GM19193 (cell line): ENCODE measurements around the gene CADPS2.

Experiments used
- POLR2A ChIP-seq: IDR thresholded peaks from 4 replicates; pipeline ENCODE4 v1.6.1; 2011; ENCODE audit not compliant: insufficient read depth, insufficient read length; ENCODE audit errors: extremely low read depth

The CADPS2 gene

GRCh38 chr7:122643250-122643649, 243.0 kb downstream of the CADPS2 start:
- TF ChIP-seq POLR2A: no peak

GRCh38 chr7:122638459-122638858, 247.8 kb downstream of the CADPS2 start:
- TF ChIP-seq POLR2A: no peak

GRCh38 chr7:122637784-122638183, 248.5 kb downstream of the CADPS2 start:
- TF ChIP-seq POLR2A: no peak

GRCh38 chr7:122633472-122633871, 252.8 kb downstream of the CADPS2 start:
- TF ChIP-seq POLR2A: no peak

GRCh38 chr7:122632238-122632637, 254.0 kb downstream of the CADPS2 start:
- TF ChIP-seq POLR2A: no peak

- TF ChIP-seq POLR2A: no peak
Observed at GRCh38 chr7:122629412-122629953, 256.8 kb downstream of the CADPS2 start.

- TF ChIP-seq POLR2A: no peak
Observed at GRCh38 chr7:122628651-122629411, 257.4 kb downstream of the CADPS2 start.

- no peak for TF ChIP-seq POLR2A
Observed at GRCh38 chr7:122626785-122627184, 259.5 kb downstream of the CADPS2 start.

- TF ChIP-seq POLR2A: no peak
Observed at GRCh38 chr7:122622682-122623081, 263.6 kb downstream of the CADPS2 start.

GRCh38 chr7:122619664-122620063, 266.6 kb downstream of the CADPS2 start:
- no peak for TF ChIP-seq POLR2A

- TF ChIP-seq POLR2A: no peak
Observed at GRCh38 chr7:122618585-122619189, 267.6 kb downstream of the CADPS2 start.

- no peak for TF ChIP-seq POLR2A
Observed at GRCh38 chr7:122616951-122617350, 269.3 kb downstream of the CADPS2 start.

GRCh38 chr7:122605929-122606328, 280.3 kb downstream of the CADPS2 start:
- no peak for TF ChIP-seq POLR2A

GRCh38 chr7:122604251-122604650, 282.0 kb downstream of the CADPS2 start:
- TF ChIP-seq POLR2A: no peak

GRCh38 chr7:122602800-122603199, 283.5 kb downstream of the CADPS2 start:
- TF ChIP-seq POLR2A: no peak

GRCh38 chr7:122600630-122601029, 285.6 kb downstream of the CADPS2 start:
- no peak for TF ChIP-seq POLR2A

GRCh38 chr7:122600042-122600441, 286.2 kb downstream of the CADPS2 start:
- no peak for TF ChIP-seq POLR2A

- no peak for TF ChIP-seq POLR2A
Observed at GRCh38 chr7:122597277-122597676, 289.0 kb downstream of the CADPS2 start.
